GM21529 (cell line): ENCODE data around the gene P4HB.
"Not testable (repeated sequence)": the region's sequence is repeated elsewhere in the genome, so short reads cannot be mapped to it uniquely, and the experiment has no call there.

ENCODE experiments used
- ATAC-seq: cut with Tn5 transposase; IDR thresholded peaks from one replicate; pipeline ENCODE4 v1.9.1; 2021; ENCODE audit not compliant: unreplicated experiment

The P4HB gene

DNA sequence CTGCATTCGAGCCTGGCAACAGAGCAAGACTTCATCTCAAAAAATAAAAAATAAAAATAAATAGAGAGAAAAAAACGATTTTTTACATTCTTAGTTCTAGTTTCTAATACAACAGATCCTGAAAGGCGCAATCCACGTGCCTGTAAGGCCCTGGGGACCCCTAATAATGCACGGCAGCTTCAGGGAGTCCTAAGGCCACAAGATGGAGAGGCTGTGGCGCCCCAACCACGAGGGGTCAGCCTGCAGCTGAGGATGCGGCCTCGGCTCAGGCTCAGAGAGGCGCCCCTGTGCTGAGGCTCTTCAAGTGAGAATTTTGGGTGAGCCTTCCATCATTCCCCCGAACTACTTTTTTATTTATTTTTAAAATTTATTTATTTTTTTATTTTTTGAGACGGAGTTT, 10.9 kb downstream of the P4HB start:
- ATAC-seq, result no peak

DNA sequence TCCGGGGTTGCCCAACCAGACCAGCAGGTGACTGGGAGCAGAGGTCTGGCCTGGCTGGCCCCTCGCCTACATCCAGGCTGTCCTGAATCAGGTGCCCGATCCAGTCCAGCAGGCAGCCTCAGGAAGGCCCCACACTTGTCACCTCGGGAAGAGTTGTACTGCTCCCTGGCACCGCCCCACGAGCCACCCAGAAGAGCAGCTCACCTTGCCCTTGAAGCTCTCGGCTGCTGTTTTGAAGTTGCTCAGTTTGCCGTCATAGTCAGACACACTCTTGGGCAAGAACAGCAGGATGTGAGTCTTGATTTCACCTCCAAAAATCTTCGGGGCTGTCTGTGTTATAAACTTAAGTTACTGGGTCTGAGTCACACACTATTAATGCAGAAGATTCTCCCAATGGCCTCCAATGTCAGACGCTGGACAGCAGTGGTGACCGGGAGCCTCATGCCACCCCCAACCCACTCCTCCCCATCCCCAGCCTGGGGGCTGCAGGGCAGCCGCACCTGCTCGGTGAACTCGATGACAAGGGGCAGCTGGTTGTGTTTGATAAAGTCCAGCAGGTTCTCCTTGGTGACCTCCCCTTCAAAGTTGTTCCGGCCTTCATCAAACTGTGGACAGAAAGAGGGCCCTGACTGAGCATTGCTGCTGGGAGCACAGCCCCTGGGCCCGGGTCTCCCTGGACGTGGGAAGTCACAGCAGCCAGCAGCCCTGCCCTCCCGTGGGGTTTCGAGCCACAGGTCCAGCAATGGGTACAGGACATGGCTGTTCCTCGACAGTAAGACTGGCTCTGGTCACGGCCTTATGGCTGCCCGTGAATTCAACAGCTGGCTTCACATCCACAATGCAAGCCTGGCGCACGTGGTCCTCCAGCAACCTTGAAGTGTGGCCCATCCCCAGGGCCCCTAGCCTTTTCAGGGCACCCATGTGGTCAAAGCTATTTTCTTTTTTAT, 13.3 kb downstream of the P4HB start:
- no peak for ATAC-seq

DNA sequence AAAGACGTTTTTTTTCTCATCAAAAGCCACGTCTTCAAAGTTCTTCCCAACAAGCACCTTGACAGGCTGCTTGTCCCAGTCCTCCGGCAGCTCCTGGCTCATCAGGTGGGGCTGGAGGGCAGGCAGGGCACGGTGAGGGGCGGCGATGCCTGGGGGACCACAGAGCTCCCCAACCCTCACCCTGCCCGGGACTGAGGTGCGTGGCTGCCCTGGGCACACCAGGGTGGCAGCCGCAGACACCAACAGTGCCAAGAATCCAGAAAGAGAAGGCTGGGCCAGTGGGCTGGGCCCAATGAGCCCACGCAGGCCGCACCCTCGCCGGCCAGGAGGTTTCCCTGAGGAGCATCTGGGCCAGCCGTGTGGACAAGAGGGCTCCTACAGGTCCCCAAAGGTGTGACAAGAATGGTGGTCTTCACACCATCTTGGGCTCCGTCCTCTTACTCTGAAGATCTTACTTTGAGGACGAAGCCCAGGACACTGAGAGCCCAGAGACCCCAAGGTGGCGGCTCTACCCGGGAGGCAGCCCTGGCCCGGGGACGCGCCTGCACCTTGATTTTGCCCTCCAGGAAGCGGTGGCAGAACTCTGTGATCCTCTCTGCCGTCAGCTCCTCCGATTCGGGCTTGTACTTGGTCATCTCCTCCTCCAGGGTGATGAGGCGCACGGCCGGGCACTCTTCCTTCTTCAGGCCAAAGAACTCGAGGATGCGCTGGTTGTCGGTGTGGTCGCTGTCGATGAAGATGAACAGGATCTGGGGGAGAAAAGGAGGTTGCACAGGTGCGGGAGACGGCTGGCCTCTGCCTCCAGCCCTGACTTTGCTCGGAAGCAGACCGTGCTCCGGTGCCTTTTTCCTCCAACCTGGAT, 14.2 kb downstream of the P4HB start:
- ATAC-seq, result no peak

DNA sequence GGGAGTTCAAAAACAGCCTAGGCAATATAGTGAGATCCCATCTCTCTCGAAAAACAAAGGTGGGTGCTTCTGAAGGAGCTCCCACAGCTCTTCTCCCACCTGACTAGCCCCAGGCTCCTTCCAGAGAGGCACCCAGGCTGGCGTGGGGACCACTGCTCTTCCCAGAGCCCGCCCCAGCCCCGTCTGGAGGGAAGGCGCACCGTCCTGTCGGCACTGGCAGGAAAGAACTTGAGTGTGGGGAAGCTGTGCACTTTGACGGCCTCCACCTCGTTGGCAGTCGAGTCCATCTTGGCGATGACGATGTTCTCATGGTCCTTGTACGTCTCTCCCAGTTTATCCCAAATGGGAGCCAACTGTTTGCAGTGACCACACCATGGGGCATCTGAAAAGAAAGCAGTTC, 15.0 kb downstream of the P4HB start:
- no peak for ATAC-seq

DNA sequence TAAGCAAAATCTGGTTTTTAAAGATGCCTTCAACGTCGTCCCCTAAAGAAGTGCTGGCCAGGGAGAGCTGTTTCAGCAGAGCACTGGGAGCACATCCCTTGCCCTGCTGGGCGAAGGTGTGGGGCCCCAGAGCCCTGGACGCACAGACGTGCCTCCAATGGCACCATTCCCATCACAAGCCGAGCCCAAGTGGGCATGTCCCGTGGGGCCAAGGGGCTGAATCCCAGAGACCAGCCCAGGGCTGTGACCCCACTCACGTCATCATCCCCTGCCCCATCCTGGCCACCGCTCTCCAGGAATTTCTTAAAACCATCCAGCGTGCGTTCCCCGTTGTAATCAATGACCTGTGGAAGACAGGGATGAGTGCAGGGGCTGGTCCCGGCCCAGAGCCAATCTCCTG, 15.4 kb downstream of the P4HB start:
- ATAC-seq, result no peak

DNA sequence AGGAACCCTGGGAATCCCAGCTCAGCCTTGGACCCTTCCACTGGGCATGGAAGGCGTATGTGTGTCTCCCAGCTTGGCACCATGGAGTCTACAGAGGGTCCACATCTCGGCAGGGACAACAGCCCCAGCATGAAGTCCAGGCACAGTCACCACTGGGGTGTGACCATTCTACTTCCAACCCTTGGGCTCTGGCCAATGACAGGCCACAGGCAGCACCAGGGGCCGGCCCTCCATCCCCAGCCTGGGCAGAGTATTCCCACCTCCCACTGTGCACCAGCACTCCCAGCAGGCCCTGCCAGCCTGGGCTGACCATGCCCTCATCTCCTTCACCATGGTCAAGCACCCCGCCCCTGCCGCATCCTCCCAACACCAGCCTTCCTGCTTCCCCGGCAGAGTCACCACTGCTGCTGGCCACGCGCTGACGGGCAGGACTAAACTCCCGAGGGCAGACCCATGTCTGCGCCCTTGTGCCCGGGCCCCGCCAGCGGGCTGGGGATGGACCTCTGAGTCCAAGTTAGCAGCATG, 15.9 kb downstream of the P4HB start:
- ATAC-seq, result no peak

DNA sequence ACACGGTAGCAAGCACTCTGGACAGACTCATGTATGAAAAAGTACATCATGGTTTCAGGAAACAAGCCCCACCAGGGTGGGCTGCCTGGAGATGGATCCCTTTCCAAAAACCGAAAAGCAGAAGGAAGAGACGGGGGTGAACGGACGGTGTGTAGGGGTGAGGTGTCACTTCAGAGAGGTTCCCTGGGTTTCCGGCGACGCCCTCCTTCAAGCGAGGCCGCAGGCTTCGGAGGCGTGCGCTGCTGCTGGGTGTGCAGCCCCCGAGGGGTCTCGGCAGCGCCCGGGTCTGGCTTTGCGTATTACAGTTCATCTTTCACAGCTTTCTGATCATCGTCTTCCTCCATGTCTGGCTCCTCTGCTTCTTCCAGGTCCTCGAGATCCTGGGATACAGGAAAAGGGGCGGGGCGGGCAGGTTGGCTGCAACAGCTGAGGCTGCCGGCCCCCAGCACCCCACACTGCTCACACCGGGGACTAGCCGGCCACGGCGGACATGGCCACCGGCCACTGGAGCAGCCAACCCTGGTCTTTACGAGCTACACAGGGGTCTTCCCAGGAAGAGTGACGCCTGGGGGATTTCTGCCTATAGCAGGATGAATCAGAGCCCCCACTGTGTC, 16.5 kb downstream of the P4HB start:
- no peak for ATAC-seq

DNA sequence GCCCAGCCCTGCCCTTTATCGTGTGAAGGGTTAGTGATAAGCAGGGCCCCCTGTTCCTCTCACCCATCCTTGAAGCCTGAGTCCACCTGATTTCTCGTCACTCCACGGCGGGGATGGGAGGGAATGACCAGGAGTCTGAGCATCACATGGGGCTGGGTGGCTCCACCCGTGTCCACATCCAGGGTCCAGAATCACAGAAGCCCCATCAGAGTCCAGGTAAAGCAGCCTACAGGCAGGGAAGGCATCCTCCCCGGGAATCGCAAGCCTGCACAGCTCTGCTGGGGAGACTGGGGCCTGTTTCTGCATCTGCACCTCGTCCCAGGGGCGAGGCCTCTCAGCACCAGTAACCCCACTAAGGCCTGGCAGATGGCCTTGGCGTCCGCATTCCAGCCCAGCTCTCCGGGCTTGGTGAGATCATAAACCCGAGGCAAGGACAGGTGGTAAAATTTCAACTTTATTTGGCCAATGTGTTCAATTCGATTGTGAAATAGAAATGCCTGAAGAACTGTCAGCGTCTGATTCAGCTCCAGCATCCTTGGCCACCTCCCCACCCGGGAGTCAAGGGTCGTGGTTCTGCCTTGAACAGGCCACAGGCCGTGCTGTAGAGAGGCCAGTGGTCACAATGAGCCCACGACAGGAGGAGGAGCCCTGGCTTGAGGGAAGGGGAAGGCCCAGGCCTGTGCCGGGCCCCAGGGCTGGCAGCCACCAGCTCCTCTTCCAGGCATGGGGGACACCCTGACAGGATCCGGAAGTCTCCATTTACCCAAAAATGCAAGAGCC, 17.4 kb downstream of the P4HB start:
- no peak for ATAC-seq

DNA sequence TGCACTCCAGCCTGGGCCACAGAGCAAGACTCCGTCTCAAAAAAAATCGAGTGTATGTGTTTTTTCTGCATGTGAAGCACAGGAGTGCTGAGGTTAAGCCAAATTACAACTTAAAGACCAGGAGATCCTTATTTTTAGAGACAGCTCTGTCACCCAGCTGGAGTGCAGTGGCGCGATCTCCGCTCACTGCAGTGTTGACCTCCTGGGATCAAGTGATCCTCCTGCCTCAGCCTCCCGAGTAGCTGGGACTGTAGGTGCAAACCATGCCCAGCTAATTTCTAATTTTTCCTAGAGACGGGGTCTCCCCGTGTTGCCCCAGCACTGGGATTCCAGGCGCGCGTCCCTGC, 18.0 kb downstream of the P4HB start:
- no peak for ATAC-seq

DNA sequence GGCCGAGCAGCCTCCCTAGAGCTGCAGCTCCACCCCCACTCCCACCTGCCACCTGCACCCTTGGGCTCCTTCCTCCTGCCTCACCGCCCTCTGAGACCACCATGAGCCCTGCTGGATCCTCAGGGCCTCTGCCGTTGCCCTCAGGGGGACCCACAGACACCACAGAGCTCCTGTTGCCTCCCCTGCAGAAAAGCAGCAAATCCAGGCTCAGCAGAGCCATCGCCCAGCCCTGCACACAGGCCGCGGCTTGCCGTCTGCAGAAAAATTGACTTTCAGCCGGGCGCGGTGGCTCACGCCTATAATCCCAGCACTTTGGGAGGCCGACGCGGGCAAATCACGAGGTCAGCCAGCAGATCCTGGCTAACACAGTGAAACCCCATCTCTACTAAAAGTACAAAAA, 18.5 kb downstream of the P4HB start:
- no peak for ATAC-seq

DNA sequence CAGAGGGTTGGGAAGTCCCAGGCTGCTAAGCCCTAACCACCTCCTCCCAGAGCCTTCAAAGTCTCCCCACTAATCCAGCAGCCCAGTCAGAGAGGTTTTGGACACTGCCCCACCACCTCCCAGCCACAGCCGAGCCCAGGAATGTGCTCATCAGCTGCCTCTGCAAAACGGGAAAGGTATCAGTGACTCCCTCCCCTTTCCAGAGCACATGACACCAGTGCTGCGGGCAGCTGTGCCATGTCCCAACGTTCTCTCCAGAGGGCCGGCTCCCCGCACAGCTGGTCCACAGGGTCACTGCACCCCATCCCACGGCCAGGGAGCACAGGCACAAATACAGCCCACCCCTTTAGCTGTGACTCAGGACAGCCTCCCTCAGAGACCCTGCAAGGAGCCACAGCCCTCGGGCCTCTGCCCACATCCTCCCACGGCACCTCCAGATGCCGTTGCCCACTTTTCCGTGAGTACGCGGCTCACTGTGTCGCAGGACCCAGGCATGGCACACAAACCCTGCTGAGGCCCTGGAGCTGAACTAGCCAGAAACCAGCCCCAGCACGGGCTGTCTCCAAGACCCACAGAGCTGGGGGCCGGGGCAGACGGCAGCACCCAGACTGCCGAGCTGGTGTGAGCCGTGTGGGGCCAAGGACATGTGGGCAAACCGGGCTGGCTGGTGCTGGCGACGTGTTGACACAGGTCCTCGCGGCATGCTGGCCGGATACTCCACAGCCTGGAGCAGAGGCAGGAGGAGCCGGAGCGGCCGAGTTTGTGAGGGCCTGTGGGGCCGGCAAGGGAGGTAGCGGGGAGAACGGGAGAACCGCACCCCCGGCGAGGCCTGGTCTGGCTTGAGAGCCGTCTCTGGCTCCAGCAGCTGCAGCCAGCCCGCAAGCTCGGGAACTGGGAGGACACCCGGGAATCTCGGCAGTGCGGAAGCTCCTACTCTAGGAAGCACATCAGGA, 19.2 kb downstream of the P4HB start:
- ATAC-seq, result no peak

DNA sequence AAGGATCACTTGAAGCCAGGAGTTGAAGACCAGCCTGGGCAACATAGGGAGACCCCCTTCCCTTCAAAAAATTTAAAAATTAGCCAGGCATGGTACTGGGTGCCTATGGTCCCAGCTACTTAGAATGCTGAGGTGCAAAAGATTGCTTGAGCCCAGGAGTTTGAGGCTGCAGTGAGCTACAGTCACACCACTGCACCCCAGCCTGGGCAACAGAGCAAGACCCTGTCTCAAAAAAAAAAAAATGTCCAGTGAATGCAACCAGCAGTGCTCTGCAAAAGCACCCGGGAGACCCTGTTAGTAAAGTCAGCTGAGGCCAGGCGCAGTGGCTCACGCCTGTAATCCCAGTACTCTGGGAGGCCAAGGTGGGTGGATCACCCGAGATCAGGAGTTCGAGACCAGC, 20.3 kb downstream of the P4HB start:
- ATAC-seq, result not testable (repeated sequence)

DNA sequence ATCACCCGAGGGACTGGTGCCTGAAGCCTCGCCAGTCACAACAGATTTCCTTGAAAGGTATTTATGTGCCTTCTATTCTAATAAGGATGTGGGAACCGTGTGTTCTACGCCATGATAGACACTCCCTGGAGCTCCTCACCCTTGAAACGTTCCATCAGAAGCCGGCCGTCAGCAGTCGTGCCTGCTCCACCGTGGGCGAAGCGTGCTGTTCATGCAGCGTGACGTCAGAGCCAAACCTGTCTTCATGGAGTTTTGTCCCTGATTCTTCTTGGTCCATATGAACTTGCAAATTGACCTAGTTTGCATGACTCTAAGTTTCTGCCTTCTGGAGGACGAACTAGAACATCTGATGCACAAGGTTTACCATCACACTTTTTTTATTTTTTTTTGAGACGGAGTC, 21.0 kb downstream of the P4HB start:
- no peak for ATAC-seq

DNA sequence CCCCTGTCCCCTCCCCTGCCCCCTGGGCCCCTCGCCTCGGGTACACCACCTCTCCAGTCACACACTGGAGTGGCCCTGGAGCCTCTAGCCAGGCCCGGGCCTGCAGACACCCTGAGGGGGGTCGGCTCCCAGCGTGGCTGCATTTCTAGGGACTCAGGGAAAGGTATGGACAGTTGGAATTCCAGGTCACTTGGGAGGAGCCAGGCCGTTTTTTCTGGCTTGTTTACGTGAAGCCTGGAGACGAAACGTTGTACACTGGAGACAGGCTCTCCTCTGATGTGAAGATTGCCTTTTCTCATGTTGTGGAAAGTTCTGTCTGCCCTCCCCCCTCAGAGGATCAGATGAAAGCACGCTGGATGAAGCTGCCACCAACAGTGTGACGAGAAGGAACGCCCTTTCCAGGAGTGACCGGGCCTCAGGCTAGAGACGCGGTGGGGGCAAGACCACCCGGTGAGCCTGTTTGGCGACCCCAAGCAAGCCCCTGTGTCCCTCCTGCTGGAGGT, 21.5 kb downstream of the P4HB start:
- no peak for ATAC-seq

DNA sequence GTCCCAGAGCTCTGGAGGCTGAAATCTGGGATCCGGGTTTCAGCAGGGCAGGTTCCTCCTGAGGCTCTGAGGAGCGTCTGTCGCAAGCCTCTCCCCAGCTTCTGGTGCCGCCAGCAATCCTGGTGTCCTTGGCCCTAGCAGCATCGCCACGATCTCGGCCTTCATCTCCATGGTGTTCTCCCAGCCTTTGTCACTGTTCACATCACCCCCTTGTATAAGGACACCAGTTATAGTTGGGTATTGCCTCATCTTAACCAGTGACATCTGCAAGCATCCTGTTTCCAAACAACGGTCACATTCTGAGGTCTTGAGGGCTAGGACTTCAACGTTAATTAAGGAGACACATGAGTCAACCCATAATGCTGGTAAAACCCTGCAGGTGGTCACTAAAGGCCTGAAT, 22.7 kb downstream of the P4HB start:
- no peak for ATAC-seq

DNA sequence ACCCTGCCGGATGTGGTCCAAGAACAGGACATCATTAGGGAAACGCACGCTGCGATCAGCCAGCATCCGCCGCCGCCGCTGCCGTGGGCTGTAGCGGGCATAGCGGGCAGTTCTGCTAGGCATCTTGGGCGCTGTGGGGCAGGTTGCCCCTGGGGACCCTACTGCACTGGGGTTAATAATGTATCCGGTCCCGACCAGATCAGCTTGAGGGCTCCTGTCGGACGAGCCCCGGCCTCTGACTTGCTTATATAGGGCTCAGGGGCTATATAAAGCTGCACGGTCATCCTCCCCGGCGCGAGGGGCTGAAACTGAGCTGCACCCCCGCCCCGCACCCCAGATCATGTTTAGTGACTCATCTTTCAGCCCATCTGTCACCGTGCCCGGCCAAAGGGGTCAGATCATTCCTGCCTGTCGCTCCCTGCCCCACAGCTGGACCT, 25.5 kb downstream of the P4HB start, which contains the start of gene PPP1R27:
Gene PPP1R27, minus strand, starts transcription at position 220 of the 437 bp plus-strand sequence. Its CDS starts 97 bp downstream, at position 123.
- no peak for ATAC-seq

DNA sequence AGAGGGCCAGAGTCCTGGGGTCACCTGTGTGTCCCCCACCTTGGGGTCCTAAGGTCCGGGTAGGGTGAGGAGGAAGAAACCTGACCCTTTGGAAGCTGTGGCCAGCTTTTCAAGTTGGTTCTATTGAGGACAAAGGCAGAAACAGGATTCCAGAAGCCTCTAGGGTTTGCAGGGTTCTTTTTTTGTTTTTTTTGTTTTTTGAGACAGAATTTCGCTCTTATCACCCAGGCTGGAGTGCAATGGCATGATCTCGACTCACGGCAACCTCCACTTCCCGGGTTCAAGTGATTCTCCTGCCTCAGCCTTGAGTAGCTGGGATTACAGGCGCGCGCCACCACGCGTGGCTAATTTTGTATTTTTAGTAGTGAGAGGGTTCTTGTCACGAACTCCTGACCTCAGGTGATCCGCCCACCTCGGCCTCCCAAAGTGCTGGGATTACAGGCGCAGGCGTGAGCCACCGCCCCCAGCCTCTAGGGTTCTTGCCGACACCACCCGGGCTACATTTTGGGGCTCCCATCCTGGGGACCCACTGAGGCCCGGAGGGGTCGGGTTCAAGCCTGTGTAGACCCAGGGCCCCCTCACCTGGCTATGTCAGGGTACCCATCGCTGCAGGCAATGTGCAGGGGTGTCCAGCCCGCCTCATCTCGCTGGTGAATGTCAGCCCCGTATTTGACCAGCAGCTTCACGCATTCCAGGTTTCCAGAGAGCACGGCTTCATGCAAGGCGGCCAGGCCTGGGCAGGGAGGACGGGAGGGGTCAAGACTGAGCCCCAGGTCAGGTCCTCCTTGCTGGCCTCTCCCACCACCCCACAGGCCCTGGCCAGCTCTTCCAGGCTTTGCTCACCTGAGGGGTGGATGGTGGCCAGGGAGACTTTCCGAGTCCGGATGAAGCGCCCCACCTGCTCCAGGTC, 26.2 kb downstream of the P4HB start:
- ATAC-seq, result no peak
